AG04449 (cell line): ENCODE results near the gene OTOG.

Experiments
- CTCF ChIA-PET: fragments of 350-600 bp; formaldehyde crosslinking; extraction: SDS; loops from one replicate; lab custom pipeline; 2021; ENCODE audit warnings: antibody characterized with exemption; lab: Yijun Ruan, JAX
- POLR2A ChIA-PET: fragments of 400-600, 350-600 bp; formaldehyde crosslinking; extraction: SDS; loops from one replicate; lab custom pipeline; 2020; ENCODE audit warnings: antibody characterized with exemption, inconsistent platforms; lab: Yijun Ruan, JAX
- DNase-seq: peaks from one replicate; pipeline ENCODE4 v3.0.0-alpha.2; 2010; ENCODE audit warnings: low read depth, low spot score
- H3K4me3 ChIP-seq: 2 replicates; pipeline ENCODE4 v1.5.1; 2011; ENCODE audit warnings: low read depth, mild to moderate bottlenecking, control low read depth, low read length
- CTCF ChIP-seq: IDR thresholded peaks from one replicate; pipeline ENCODE4 v1.5.1; 2011; ENCODE audit warnings: mild to moderate bottlenecking, moderate library complexity, low read length, control low read depth, inconsistent platforms; ENCODE audit not compliant: insufficient read depth; ENCODE audit errors: missing control alignments

The OTOG gene

GRCh38 chr11:17505146-17505545, 41.9 kb upstream of the OTOG start:
- no peak overlapping the region for H3K4me3 ChIP-seq
- DNase-seq = no peak
- CTCF ChIA-PET = interaction anchor here (0.7 to 9.4 kb wide), 14 partner anchors 8 to 685 kb away, joined by 3 to 116 read pairs (median 7); partner anchors contain the start of gene KCNJ11
- POLR2A ChIA-PET = no interaction called here
- TF ChIP-seq CTCF = no peak

DNA sequence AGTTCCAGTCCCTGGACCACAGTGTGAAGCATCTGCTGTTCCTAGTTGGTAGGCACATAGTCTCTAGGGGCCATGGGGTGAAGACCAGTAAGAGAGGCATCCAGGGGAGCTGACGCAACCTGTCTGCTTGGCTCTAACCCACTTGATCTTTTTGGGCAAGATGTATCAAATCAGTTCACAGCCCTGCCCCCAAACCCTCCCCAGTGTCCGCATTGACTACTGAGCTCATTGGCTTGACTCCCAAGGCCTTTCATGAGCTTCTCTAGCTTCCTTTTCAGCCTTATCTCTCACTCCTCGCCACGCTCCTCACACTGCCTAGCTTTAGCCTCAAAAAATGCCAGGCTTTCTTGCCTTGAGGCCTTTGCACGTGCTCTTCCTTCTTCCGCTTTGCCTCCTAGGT, 40.7 kb upstream of the OTOG start:
- POLR2A ChIA-PET = no interaction called here
- CTCF ChIA-PET = interaction anchor here (0.7 to 9.4 kb wide), 8 partner anchors 13 to 686 kb away, joined by 4 to 116 read pairs (median 8); partner anchors contain the start of gene KCNJ11
- DNase-seq = no peak
- H3K4me3 ChIP-seq = no peak overlapping the region
- no peak for TF ChIP-seq CTCF

DNA sequence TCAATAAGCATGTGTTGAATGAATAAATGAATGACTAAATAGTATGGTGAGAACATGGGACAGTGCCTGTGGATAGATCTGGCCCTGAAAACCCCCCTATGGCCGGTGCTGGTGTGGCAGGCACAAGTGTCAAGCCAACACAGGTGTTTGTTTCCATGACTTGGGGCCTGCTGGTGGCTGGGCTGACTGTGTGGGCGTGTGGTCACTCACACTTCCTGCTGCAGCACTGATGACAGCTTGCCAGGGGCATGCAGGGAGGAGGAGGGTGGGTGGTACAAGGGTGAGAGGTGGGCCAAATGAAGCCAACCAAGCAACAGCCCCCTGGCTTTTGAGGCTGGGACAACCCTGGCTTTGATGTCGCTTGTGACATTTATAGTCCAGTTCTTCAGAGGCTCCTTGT, 40.1 kb upstream of the OTOG start:
- no peak for DNase-seq
- CTCF ChIA-PET = interaction anchor here (0.7 to 9.4 kb wide), 10 partner anchors 8 to 687 kb away, joined by 3 to 116 read pairs (median 6); partner anchors contain the start of gene KCNJ11
- POLR2A ChIA-PET = no interaction called here
- H3K4me3 ChIP-seq = no peak overlapping the region
- no peak for TF ChIP-seq CTCF

DNA sequence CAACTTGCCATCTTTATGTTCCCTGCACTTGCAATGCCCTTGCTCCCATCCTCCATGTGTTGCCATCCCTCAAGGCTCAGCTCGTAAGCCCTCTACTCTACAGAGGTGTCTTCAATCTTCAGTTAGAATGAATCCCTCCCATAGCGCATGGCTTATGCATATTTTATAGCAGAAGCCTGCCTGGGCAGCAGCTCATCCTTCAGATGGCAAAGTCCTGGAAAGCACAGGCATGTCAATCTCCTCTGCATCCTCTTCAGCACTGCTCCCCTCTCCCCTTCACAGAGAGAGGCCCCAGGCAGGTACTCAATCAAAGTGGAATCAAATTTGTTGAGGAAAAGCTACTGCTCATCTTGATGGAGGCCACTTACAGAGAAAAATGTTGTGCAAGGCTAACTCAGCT, 39.3 kb upstream of the OTOG start:
- DNase-seq = no peak
- TF ChIP-seq CTCF = no peak
- CTCF ChIA-PET = interaction anchor here (1.1 to 9.4 kb wide), 5 partner anchors 9 to 278 kb away, joined by 3 to 116 read pairs (median 8); no protein-coding TSS in a partner anchor
- no peak overlapping the region for H3K4me3 ChIP-seq
- POLR2A ChIA-PET = no interaction called here

DNA sequence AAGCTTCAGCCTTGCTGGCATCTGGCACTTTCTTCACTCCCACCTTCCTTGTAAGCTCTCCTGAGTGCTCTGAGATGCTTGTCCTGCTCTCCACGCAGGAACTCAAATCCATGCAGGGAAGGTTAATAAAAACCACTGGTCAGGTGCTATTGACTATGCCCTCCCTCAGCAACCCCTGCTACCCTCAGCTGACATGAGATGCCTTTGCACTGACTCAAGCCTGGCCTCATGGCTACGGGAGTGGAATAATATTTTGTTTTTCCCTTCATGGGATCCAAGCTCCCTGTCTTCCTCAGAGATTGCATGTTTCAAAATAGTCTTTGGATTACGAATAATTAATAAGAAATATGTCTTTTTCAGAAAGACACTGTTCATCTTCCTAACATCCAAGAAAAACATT, 38.8 kb upstream of the OTOG start:
- H3K4me3 ChIP-seq = no peak overlapping the region
- ChIA-PET CTCF (interaction anchor here (0.9 to 9.4 kb wide), 4 partner anchors 122 to 278 kb away, joined by 5 to 116 read pairs (median 30); no protein-coding TSS in a partner anchor), POLR2A (no interaction called here)
- DNase-seq = no peak
- TF ChIP-seq CTCF = no peak

DNA sequence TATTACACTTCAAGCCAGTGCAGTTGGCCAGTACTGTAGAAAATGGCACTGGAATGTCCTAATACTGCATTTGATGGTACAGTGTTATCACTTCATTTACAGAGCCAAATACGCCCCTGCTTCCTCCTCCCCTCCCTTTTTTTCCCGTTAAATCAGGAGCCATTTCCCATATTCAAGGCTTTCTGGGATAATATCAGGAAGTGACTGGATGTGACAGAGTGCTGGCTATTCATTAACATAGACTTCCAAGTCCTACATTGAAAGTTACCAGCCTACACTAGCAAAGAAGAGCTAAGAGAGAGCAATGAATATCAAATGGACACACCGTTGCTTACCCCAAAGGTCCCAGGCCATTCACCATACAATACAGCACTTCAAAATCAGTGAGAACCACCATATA, 38.3 kb upstream of the OTOG start:
- H3K4me3 ChIP-seq = no peak overlapping the region
- no peak for TF ChIP-seq CTCF
- ChIA-PET POLR2A (no interaction called here), CTCF (interaction anchor here (0.9 to 9.4 kb wide), 5 partner anchors 9 to 279 kb away, joined by 4 to 116 read pairs (median 8); no protein-coding TSS in a partner anchor)
- DNase-seq = no peak
